ENCODE results near the gene MTA3.

The MTA3 gene

DNA sequence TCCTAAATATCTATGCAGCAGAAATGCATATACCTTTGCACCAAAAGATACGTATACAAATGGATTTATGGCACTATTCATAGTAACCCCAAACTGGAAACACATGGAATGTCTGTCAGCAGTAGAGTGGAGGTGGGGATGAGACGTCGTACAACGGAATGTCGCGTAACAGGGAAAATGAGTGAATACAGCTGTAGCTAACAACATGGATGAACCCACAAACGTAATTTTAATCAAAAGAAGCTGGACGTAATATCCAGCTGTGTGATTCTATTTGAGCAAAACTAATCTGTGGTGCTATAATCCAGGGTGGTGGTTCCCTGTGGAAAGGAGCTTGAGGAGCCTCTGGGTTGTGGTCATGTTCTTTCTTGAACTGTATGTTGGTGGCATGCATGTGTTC lies 89.9 kb downstream of the MTA3 start:
- Histone ChIP-seq H3K4me3 (ENCODE audit: low read length) (no peak overlapping the region), H3K27me3 (ENCODE audit: control insufficient read depth, insufficient read depth, low read length) (no peaks in the 10 kb centered on the region), H3K9ac (ENCODE audit: low read length) (no peak overlapping the region), H3K4me1 (ENCODE audit: control insufficient read depth, insufficient read depth, low read length) (no peaks in the 10 kb centered on the region), H3K36me3 (ENCODE audit: control insufficient read depth, insufficient read depth, low read length) (peaks cover 3% of the 10 kb centered on the region), H3K27ac (ENCODE audit: low read depth, low read length) (no peak overlapping the region)

DNA sequence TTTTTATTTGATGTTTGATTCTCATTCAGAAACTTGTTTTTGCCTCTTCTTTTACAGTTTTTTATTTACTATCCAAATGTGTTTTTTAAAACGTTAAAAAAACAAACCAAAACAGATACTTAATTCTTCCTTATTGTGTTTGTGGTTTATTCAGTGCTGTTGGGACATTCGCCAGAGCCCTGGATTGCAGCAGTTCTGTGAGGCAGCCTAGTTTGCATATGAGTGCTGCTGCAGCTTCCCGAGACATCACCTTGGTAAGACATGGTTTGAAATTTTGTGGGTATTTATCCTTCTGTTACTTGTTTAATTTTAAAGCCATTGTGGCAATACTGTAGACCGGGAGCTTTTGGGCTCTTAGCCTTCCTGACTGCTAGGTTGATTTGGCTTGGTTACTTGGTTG lies 91.2 kb downstream of the MTA3 start:
- Histone ChIP-seq H3K4me1 (ENCODE audit: control insufficient read depth, insufficient read depth, low read length) (no peaks in the 10 kb centered on the region), H3K4me3 (ENCODE audit: low read length) (no peak overlapping the region), H3K36me3 (ENCODE audit: control insufficient read depth, insufficient read depth, low read length) (peaks cover 3% of the 10 kb centered on the region), H3K27me3 (ENCODE audit: control insufficient read depth, insufficient read depth, low read length) (no peaks in the 10 kb centered on the region), H3K27ac (ENCODE audit: low read depth, low read length) (no peak overlapping the region), H3K9ac (ENCODE audit: low read length) (no peak overlapping the region)

DNA sequence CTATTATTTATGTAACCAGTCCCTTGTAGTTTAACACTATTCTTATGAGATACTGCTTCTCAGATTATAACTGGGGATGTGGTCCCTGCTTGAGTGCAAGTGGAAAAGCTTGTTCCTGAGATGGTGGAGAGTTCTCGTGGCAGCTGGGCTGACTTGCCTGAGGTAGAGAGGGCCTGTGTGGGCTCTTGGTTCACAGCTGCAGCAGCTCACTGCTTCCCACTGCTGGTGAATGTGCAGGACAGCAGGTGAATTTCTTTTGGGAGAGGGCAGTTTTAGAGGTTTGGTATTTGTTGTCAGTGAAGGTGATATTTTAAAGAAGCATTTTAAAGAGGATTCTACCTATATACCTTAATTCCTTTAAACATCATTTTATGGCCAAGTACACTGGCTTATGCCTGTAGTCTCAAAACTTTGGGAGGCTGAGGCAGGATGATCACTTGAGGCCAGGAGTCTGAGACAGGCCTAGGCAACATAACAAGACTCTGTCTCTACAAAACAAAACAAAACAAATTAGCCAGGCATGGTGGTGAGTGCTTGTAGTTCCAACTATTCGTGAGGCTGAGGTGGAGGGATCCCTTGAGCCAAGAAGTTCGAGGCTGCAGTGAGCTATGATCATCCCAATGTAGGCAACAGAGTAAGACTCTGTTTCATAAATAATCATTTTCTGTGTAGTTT lies 94.8 kb downstream of the MTA3 start:
- Histone ChIP-seq H3K27me3 (ENCODE audit: control insufficient read depth, insufficient read depth, low read length) (no peaks in the 10 kb centered on the region), H3K36me3 (ENCODE audit: control insufficient read depth, insufficient read depth, low read length) (peaks cover 3% of the 10 kb centered on the region), H3K4me1 (ENCODE audit: control insufficient read depth, insufficient read depth, low read length) (no peaks in the 10 kb centered on the region), H3K9ac (ENCODE audit: low read length) (no peak overlapping the region), H3K4me3 (ENCODE audit: low read length) (no peak overlapping the region), H3K27ac (ENCODE audit: low read depth, low read length) (no peak overlapping the region)

DNA sequence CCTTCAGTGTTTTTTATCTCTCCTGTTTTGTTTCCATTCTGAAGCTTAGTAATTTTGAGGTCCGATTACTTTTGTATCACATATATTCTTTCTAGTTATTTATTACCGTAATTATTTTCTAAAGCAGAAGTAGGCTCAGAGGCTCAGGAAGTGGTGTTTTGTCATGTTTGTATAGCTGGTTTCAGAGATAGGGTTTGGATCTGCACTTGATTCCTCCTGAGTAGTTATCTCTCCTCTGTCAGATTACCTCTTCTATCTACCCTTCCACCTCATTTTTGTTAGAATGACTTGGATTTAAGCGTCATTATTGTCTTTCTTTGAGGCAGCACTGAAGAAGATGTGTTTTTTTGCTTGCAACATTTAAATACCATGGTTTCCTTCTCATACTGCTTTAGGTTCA lies 95.4 kb downstream of the MTA3 start:
- Histone ChIP-seq H3K4me3 (ENCODE audit: low read length) (no peak overlapping the region), H3K36me3 (ENCODE audit: control insufficient read depth, insufficient read depth, low read length) (peaks cover 3% of the 10 kb centered on the region), H3K27ac (ENCODE audit: low read depth, low read length) (no peak overlapping the region), H3K9ac (ENCODE audit: low read length) (no peak overlapping the region), H3K27me3 (ENCODE audit: control insufficient read depth, insufficient read depth, low read length) (no peaks in the 10 kb centered on the region), H3K4me1 (ENCODE audit: control insufficient read depth, insufficient read depth, low read length) (no peaks in the 10 kb centered on the region)

- no peaks in the 10 kb centered on the region for H3K27me3 ChIP-seq (ENCODE audit: control insufficient read depth, insufficient read depth, low read length)
- no peaks in the 10 kb centered on the region for H3K4me1 ChIP-seq (ENCODE audit: control insufficient read depth, insufficient read depth, low read length)
- no peak overlapping the region for H3K27ac ChIP-seq (ENCODE audit: low read depth, low read length)
- H3K4me3 ChIP-seq (ENCODE audit: low read length), result no peak overlapping the region
- no peaks in the 10 kb centered on the region for H3K36me3 ChIP-seq (ENCODE audit: control insufficient read depth, insufficient read depth, low read length)
- no peak overlapping the region for H3K9ac ChIP-seq (ENCODE audit: low read length)
These were observed 105.7 kb downstream of the MTA3 start for GRCh38 chr2:42673989-42674579.

- Histone ChIP-seq H3K9ac (ENCODE audit: low read length) (no peak overlapping the region), H3K27me3 (ENCODE audit: control insufficient read depth, insufficient read depth, low read length) (no peaks in the 10 kb centered on the region), H3K36me3 (ENCODE audit: control insufficient read depth, insufficient read depth, low read length) (no peaks in the 10 kb centered on the region), H3K4me1 (ENCODE audit: control insufficient read depth, insufficient read depth, low read length) (no peaks in the 10 kb centered on the region), H3K27ac (ENCODE audit: low read depth, low read length) (no peak overlapping the region), H3K4me3 (ENCODE audit: low read length) (no peak overlapping the region)
These were observed 107.4 kb downstream of the MTA3 start for GRCh38 chr2:42675815-42676214.

DNA sequence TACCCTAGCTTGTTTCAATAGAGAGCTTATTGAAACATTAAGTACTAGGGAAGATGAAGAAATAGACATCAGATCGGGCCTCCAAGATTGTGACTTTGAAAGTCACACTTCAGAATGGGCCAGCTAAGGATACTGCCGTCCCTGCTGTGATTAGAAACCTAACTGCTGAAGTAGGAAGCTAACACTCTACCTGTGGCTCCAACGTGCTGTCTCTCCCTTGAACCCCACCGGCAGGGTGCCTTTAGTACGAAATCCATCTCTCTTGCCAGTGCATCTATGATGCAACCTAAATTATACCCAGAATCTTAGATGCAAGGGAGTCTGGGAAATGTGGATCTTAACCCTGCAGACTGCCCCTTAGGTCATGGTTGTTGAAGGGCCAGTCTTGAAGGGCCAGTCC lies 116.9 kb downstream of the MTA3 start:
- no peaks in the 10 kb centered on the region for H3K4me1 ChIP-seq (ENCODE audit: control insufficient read depth, insufficient read depth, low read length)

DNA sequence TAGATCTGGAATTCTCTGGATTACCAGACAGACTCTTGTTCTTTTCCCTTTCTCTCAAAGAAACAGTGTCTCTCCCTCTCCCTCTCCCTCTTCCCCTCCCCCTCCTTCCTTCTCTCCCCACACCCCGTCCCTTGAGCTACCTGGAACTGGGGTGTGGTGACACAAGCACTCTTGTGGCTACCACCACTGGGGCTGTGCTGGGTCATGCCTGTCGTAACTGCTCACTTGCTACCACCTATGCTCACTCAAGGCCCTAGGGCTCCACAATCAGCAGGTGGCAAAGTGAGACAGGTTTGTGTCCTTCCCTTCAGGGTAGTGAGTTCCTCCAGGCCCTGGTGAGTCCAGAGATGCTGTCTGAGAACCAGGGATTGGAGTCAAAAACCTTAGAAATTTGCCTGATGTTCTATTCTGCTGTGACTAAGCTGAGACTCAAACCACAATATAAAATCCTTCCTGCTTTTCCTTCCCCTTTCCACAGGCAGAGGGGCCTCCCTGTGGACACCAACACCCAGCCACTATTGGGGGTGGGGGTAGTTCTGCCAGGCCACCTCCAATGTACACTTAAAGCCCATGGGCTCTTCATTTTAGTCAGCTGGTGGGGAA lies 124.7 kb downstream of the MTA3 start:
- no peak overlapping the region for H3K27ac ChIP-seq (ENCODE audit: low read depth, low read length)
- H3K36me3 ChIP-seq (ENCODE audit: control insufficient read depth, insufficient read depth, low read length), result no peaks in the 10 kb centered on the region
- no peaks in the 10 kb centered on the region for H3K4me1 ChIP-seq (ENCODE audit: control insufficient read depth, insufficient read depth, low read length)
- H3K9ac ChIP-seq (ENCODE audit: low read length), result no peak overlapping the region
- H3K27me3 ChIP-seq (ENCODE audit: control insufficient read depth, insufficient read depth, low read length), result no peaks in the 10 kb centered on the region
- no peak overlapping the region for H3K4me3 ChIP-seq (ENCODE audit: low read length)

More for the DNA sequence above, 116.9 kb downstream of the MTA3 start:
- H3K36me3 ChIP-seq (ENCODE audit: control insufficient read depth, insufficient read depth, low read length), result no peaks in the 10 kb centered on the region
- no peaks in the 10 kb centered on the region for H3K27me3 ChIP-seq (ENCODE audit: control insufficient read depth, insufficient read depth, low read length)
- H3K27ac ChIP-seq (ENCODE audit: low read depth, low read length), result no peak overlapping the region
- H3K4me3 ChIP-seq (ENCODE audit: low read length), result no peak overlapping the region
- no peak overlapping the region for H3K9ac ChIP-seq (ENCODE audit: low read length)

DNA sequence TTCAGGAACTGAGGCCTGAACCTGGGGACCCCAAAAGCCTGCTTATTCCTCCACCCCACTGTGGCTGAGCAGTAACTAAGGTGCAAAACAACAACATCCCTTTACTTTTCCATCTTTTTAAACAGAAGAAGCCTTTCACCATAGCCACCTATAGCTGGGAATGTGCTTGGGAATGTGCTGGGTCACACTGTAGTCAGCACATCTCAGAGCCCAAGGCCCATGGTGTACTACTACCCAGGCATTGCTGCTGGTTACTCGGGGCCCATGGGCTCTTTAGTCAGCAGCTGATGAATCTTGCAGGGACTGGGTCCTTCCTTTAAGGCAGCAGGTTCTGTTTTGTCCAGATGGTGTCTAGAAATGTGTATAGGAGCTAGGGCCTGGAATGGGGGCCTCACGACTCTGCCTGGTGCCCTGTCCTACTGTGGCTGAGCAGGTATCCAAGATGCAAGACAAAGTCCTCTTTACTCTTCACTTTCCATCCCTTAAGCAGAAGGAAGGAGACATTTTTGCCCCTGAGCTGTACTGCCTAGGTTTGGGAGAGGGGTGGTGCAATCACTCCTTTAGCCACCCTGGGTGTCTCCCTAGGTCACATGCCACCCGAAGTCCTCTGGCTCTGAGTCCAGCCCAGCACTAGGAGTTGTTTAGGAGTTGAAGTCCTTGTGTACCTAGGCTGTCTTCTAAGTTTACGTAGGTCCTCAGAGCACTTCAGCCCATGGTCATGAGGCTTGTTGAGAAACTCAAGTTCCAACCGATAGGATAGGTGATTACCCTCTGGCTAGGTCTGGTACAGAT lies 125.5 kb downstream of the MTA3 start:
- H3K27ac ChIP-seq (ENCODE audit: low read depth, low read length), result no peak overlapping the region
- H3K9ac ChIP-seq (ENCODE audit: low read length), result no peak overlapping the region
- no peak overlapping the region for H3K4me3 ChIP-seq (ENCODE audit: low read length)
- H3K4me1 ChIP-seq (ENCODE audit: control insufficient read depth, insufficient read depth, low read length), result no peaks in the 10 kb centered on the region
- H3K36me3 ChIP-seq (ENCODE audit: control insufficient read depth, insufficient read depth, low read length), result no peaks in the 10 kb centered on the region
- H3K27me3 ChIP-seq (ENCODE audit: control insufficient read depth, insufficient read depth, low read length), result no peaks in the 10 kb centered on the region

- Histone ChIP-seq H3K27me3 (ENCODE audit: control insufficient read depth, insufficient read depth, low read length) (no peaks in the 10 kb centered on the region), H3K36me3 (ENCODE audit: control insufficient read depth, insufficient read depth, low read length) (no peaks in the 10 kb centered on the region), H3K9ac (ENCODE audit: low read length) (no peak overlapping the region), H3K27ac (ENCODE audit: low read depth, low read length) (no peak overlapping the region), H3K4me1 (ENCODE audit: control insufficient read depth, insufficient read depth, low read length) (no peaks in the 10 kb centered on the region), H3K4me3 (ENCODE audit: low read length) (no peak overlapping the region)
These were observed 128.6 kb downstream of the MTA3 start for GRCh38 chr2:42696987-42697386.

GRCh38 chr2:42698940-42699339 lies 130.5 kb downstream of the MTA3 start:
- Histone ChIP-seq H3K4me3 (ENCODE audit: low read length) (no peak overlapping the region), H3K36me3 (ENCODE audit: control insufficient read depth, insufficient read depth, low read length) (no peaks in the 10 kb centered on the region), H3K9ac (ENCODE audit: low read length) (no peak overlapping the region), H3K27ac (ENCODE audit: low read depth, low read length) (no peak overlapping the region), H3K27me3 (ENCODE audit: control insufficient read depth, insufficient read depth, low read length) (no peaks in the 10 kb centered on the region), H3K4me1 (ENCODE audit: control insufficient read depth, insufficient read depth, low read length) (no peaks in the 10 kb centered on the region)

DNA sequence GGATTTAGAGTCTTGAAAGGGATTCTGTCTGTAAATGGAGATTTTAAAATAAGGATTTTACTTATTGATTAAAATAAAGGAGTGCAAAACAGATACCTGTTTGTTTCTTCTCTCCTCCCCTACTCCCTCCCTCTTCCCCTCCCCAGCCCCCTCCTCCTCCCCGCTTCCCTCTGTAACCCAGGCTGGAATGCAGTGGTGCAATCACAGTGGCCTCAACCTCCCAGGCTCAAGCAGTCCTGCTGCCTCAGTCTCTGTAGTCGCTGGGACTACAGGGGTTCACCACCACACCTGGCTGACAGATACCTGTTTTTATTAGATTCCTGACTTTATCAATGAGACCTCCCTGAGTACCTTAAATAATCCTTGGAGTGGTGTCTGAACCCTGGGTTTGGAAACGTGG lies 138.4 kb downstream of the MTA3 start:
- Histone ChIP-seq H3K27ac (ENCODE audit: low read depth, low read length) (no peak overlapping the region), H3K9ac (ENCODE audit: low read length) (no peak overlapping the region), H3K27me3 (ENCODE audit: control insufficient read depth, insufficient read depth, low read length) (no peaks in the 10 kb centered on the region), H3K4me1 (ENCODE audit: control insufficient read depth, insufficient read depth, low read length) (no peaks in the 10 kb centered on the region), H3K36me3 (ENCODE audit: control insufficient read depth, insufficient read depth, low read length) (peaks cover 11% of the 10 kb centered on the region), H3K4me3 (ENCODE audit: low read length) (no peak overlapping the region)
